Measurements from ENCODE around the gene CORO2A. TPM values are rescaled to one million over a fixed set of nuclear protein-coding genes. Genes with fewer than 3 reads are reported as not detected.

CORO2A gene
- total RNA-seq, 1 experiment from 2014 or later: 24.3 TPM

- Mint-ChIP-seq H3K4me1 (ENCODE audit: low read depth, unreplicated experiment) (no peaks in the 10 kb centered on the region), H3K27ac (ENCODE audit: unreplicated experiment) (no peak overlapping the region), H3K9me3 (ENCODE audit: low read depth, unreplicated experiment) (no peaks in the 10 kb centered on the region), H3K4me3 (ENCODE audit: low read depth, unreplicated experiment) (no peak overlapping the region), H3K27me3 (ENCODE audit: unreplicated experiment) (no peaks in the 10 kb centered on the region), H3K36me3 (ENCODE audit: insufficient read depth, unreplicated experiment) (peaks cover 22% of the 10 kb centered on the region)
- no TSS peak for BruUV-seq (replicated peaks)
- DNase-seq: no peak
- no peak for TF ChIP-seq CTCF (IDR thresholded peaks at IDR 0.05; ENCODE audit: unreplicated experiment)
- CTCF ChIA-PET: interaction anchor here (0.6 kb wide), 1 partner anchor 152 kb away, joined by 3 read pairs; no protein-coding TSS in a partner anchor
- intact Hi-C loops (cut with micrococcal nuclease; ENCODE audit: unreplicated experiment): no loop called here
These were observed 92.5 kb downstream of the CORO2A start for GRCh38 chr9:98099898-98100297.

- H3K27me3 Mint-ChIP-seq (ENCODE audit: unreplicated experiment): no peaks in the 10 kb centered on the region
- H3K4me1 Mint-ChIP-seq (ENCODE audit: low read depth, unreplicated experiment): no peaks in the 10 kb centered on the region
- intact Hi-C loops (cut with micrococcal nuclease; ENCODE audit: unreplicated experiment): no loop called here
- DNase-seq: no peak
- H3K36me3 Mint-ChIP-seq (ENCODE audit: insufficient read depth, unreplicated experiment): peaks cover 24% of the 10 kb centered on the region
- no TSS peak for BruUV-seq (replicated peaks)
- no peak overlapping the region for H3K4me3 Mint-ChIP-seq (ENCODE audit: low read depth, unreplicated experiment)
- no peak overlapping the region for H3K27ac Mint-ChIP-seq (ENCODE audit: unreplicated experiment)
- no peak for TF ChIP-seq CTCF (IDR thresholded peaks at IDR 0.05; ENCODE audit: unreplicated experiment)
- CTCF ChIA-PET: interaction anchor here (0.7 kb wide), 1 partner anchor 158 kb away, joined by 6 read pairs; no protein-coding TSS in a partner anchor
- no peaks in the 10 kb centered on the region for H3K9me3 Mint-ChIP-seq (ENCODE audit: low read depth, unreplicated experiment)
These were observed 93.1 kb downstream of the CORO2A start for GRCh38 chr9:98099346-98099745.

- no peak for TF ChIP-seq CTCF (IDR thresholded peaks at IDR 0.05; ENCODE audit: unreplicated experiment)
- intact Hi-C loops (cut with micrococcal nuclease; ENCODE audit: unreplicated experiment): no loop called here
- H3K36me3 Mint-ChIP-seq (ENCODE audit: insufficient read depth, unreplicated experiment): peaks cover 22% of the 10 kb centered on the region
- CTCF ChIA-PET: no interaction called here
- H3K27ac Mint-ChIP-seq (ENCODE audit: unreplicated experiment): no peak overlapping the region
- H3K9me3 Mint-ChIP-seq (ENCODE audit: low read depth, unreplicated experiment): no peaks in the 10 kb centered on the region
- H3K4me1 Mint-ChIP-seq (ENCODE audit: low read depth, unreplicated experiment): no peaks in the 10 kb centered on the region
- no peak overlapping the region for H3K4me3 Mint-ChIP-seq (ENCODE audit: low read depth, unreplicated experiment)
- no peak for DNase-seq
- BruUV-seq (replicated peaks): no TSS peak
- no peaks in the 10 kb centered on the region for H3K27me3 Mint-ChIP-seq (ENCODE audit: unreplicated experiment)
These were observed 94.6 kb downstream of the CORO2A start for GRCh38 chr9:98097836-98098235.

- intact Hi-C loops (cut with micrococcal nuclease; ENCODE audit: unreplicated experiment): no loop called here
- no peak overlapping the region for H3K27ac Mint-ChIP-seq (ENCODE audit: unreplicated experiment)
- no peaks in the 10 kb centered on the region for H3K9me3 Mint-ChIP-seq (ENCODE audit: low read depth, unreplicated experiment)
- H3K36me3 Mint-ChIP-seq (ENCODE audit: insufficient read depth, unreplicated experiment): peaks cover 26% of the 10 kb centered on the region
- no peak for TF ChIP-seq CTCF (IDR thresholded peaks at IDR 0.05; ENCODE audit: unreplicated experiment)
- no peaks in the 10 kb centered on the region for H3K4me1 Mint-ChIP-seq (ENCODE audit: low read depth, unreplicated experiment)
- H3K27me3 Mint-ChIP-seq (ENCODE audit: unreplicated experiment): no peaks in the 10 kb centered on the region
- DNase-seq: no peak
- BruUV-seq (replicated peaks): no TSS peak
- no peak overlapping the region for H3K4me3 Mint-ChIP-seq (ENCODE audit: low read depth, unreplicated experiment)
- CTCF ChIA-PET: no interaction called here
These were observed 96.3 kb downstream of the CORO2A start for GRCh38 chr9:98096091-98096490.

All from Calu3 (cell line).